Trophoblast cell (in vitro differentiated cells and primary cell): Measurements from ENCODE around the gene MYO18A.

Experiments
- DNase-seq, 2 donors: peaks; one replicate each; pipeline ENCODE4 v3.0.0-alpha.2; 2016
- H2AFZ ChIP-seq: 2 replicates; pipeline ENCODE4 v1.6.1; 2013; ENCODE audit warnings: low read length, moderate library complexity, mild to moderate bottlenecking; ENCODE audit not compliant: insufficient read depth, poor library complexity
- H2AK5ac ChIP-seq: 2 replicates; pipeline ENCODE4 v1.6.1; 2013; ENCODE audit warnings: mild to moderate bottlenecking, low read length
- H2BK120ac ChIP-seq: 2 replicates; pipeline ENCODE4 v1.6.1; 2013; ENCODE audit warnings: low read length, mild to moderate bottlenecking, moderate library complexity; ENCODE audit not compliant: insufficient read depth, poor library complexity
- H2BK12ac ChIP-seq: 2 replicates; pipeline ENCODE4 v1.6.1; 2013; ENCODE audit warnings: mild to moderate bottlenecking, low read length, moderate library complexity
- H2BK5ac ChIP-seq: 2 replicates; pipeline ENCODE4 v1.6.1; 2013; ENCODE audit warnings: low read length, low read depth, moderate library complexity, mild to moderate bottlenecking; ENCODE audit not compliant: poor library complexity
- H3K14ac ChIP-seq: 2 replicates; pipeline ENCODE4 v1.6.1; 2013; ENCODE audit warnings: mild to moderate bottlenecking, low read length
- H3K18ac ChIP-seq: 2 replicates; pipeline ENCODE4 v1.6.1; 2013; ENCODE audit warnings: mild to moderate bottlenecking, low read length
- H3K23ac ChIP-seq: 2 replicates; pipeline ENCODE4 v1.6.1; 2013; ENCODE audit warnings: low read length
- H3K27ac ChIP-seq: 2 replicates; pipeline ENCODE4 v1.5.1; 2013; ENCODE audit warnings: low read depth, mild to moderate bottlenecking, inconsistent platforms, low read length, moderate library complexity
- H3K27me3 ChIP-seq: 2 replicates; pipeline ENCODE4 v1.6.1; 2013; ENCODE audit warnings: inconsistent platforms, mild to moderate bottlenecking, low read length, moderate library complexity; ENCODE audit not compliant: insufficient read depth
- H3K36me3 ChIP-seq, 2 experiments: 1 replicate in 1 of 2; 2 replicates in 1 of 2; pipeline ENCODE4 v1.6.1; 2013; ENCODE audit warnings: low read length in 2 of 2, mild to moderate bottlenecking in 2 of 2, moderate library complexity in 1 of 2; ENCODE audit not compliant: insufficient read depth in 2 of 2, control insufficient read depth in 1 of 2
- H3K4ac ChIP-seq: 2 replicates; pipeline ENCODE4 v1.6.1; 2013; ENCODE audit warnings: low read depth, mild to moderate bottlenecking, low read length, moderate library complexity
- H3K4me1 ChIP-seq, 2 experiments: 1 replicate in 1 of 2; 2 replicates in 1 of 2; pipeline ENCODE4 v1.6.1; 2013; ENCODE audit warnings: low read length in 2 of 2, mild to moderate bottlenecking in 2 of 2, moderate library complexity in 1 of 2; ENCODE audit not compliant: insufficient read depth in 2 of 2, control insufficient read depth in 1 of 2
- H3K4me2 ChIP-seq: 2 replicates; pipeline ENCODE4 v1.6.1; 2013; ENCODE audit warnings: inconsistent platforms, mild to moderate bottlenecking, low read length, moderate library complexity
- H3K4me3 ChIP-seq: 2 replicates; pipeline ENCODE4 v1.5.1; 2013; ENCODE audit warnings: mild to moderate bottlenecking, low read depth, low read length, inconsistent platforms
- H3K79me1 ChIP-seq: one replicate; pipeline ENCODE4 v1.6.1; 2013; ENCODE audit warnings: low read length
- H3K79me2 ChIP-seq: 2 replicates; pipeline ENCODE4 v1.6.1; 2013; ENCODE audit warnings: low read length, mild to moderate bottlenecking; ENCODE audit not compliant: control insufficient read depth, insufficient read depth, poor library complexity
- H3K9ac ChIP-seq: 2 replicates; pipeline ENCODE4 v1.6.1; 2013; ENCODE audit warnings: mild to moderate bottlenecking, low read length
- H3K9me3 ChIP-seq: 2 replicates; pipeline ENCODE4 v1.6.1; 2013; ENCODE audit warnings: low read depth, mild to moderate bottlenecking, control low read depth, inconsistent platforms, low read length; ENCODE audit not compliant: insufficient read depth
- H4K12ac ChIP-seq: 2 replicates; pipeline ENCODE4 v1.6.1; 2013; ENCODE audit warnings: low read depth, mild to moderate bottlenecking, low read length, moderate library complexity
- H4K8ac ChIP-seq: 2 replicates; pipeline ENCODE4 v1.6.1; 2013; ENCODE audit warnings: low read depth, mild to moderate bottlenecking, low read length, moderate library complexity
- H4K91ac ChIP-seq: one replicate; pipeline ENCODE4 v1.6.1; 2013; ENCODE audit warnings: low read depth, mild to moderate bottlenecking, low read length, moderate library complexity
- WGBS: extraction: QIAGEN DNeasy Blood & Tissue Kit; methylation state at CpG from one replicate; pipeline ENCODE4 v1.1.7; 2013; ENCODE audit warnings: missing lambda C conversion rate; ENCODE audit not compliant: insufficient read length, insufficient coverage; ENCODE audit errors: extremely low coverage; 5-methylcytosine and 5-hydroxymethylcytosine counted together

Gene MYO18A

GRCh38 chr17:29086628-29087332 lies 93.4 kb downstream of the MYO18A start:
- Histone ChIP-seq H4K12ac (no peak overlapping the region), H2BK120ac (no peak overlapping the region), H3K9me3 (no peaks in the 10 kb centered on the region), H3K79me1 (no peaks in the 10 kb centered on the region), H4K91ac (no peak overlapping the region), H3K79me2 (no peaks in the 10 kb centered on the region), H3K36me3 (peaks cover 57 to 59% of the 10 kb centered on the region in 2 experiments), H3K27me3 (no peaks in the 10 kb centered on the region), H3K4me3 (no peak overlapping the region), H4K8ac (no peak overlapping the region), H2BK12ac (no peak overlapping the region), H3K4ac (no peak overlapping the region), H2BK5ac (no peak overlapping the region), H2AFZ (no peak overlapping the region), H3K18ac (no peak overlapping the region), H3K4me2 (no peak overlapping the region), H3K23ac (no peak overlapping the region), H3K9ac (no peak overlapping the region), H2AK5ac (no peak overlapping the region), H3K27ac (no peak overlapping the region), H3K4me1 (no peaks in the 10 kb centered on the region), H3K14ac (no peak overlapping the region)
- WGBS = no CpG with 5 or more reads among the region's 19 CpGs
- no peak for DNase-seq

GRCh38 chr17:29085223-29085622 lies 95.0 kb downstream of the MYO18A start:
- Histone ChIP-seq H4K91ac (no peak overlapping the region), H3K4me1 (no peaks in the 10 kb centered on the region), H3K27me3 (no peaks in the 10 kb centered on the region), H3K79me2 (no peaks in the 10 kb centered on the region), H3K27ac (no peak overlapping the region), H2AFZ (no peak overlapping the region), H2AK5ac (no peak overlapping the region), H3K14ac (no peak overlapping the region), H4K12ac (no peak overlapping the region), H3K23ac (no peak overlapping the region), H4K8ac (no peak overlapping the region), H3K36me3 (peaks cover 49 to 56% of the 10 kb centered on the region in 2 experiments), H2BK120ac (no peak overlapping the region), H3K4me2 (no peak overlapping the region), H3K79me1 (no peaks in the 10 kb centered on the region), H3K4ac (no peak overlapping the region), H3K4me3 (peak overlapping the region; percentile 41), H3K18ac (no peak overlapping the region), H2BK5ac (no peak overlapping the region), H3K9me3 (no peaks in the 10 kb centered on the region), H2BK12ac (no peak overlapping the region), H3K9ac (no peak overlapping the region)
- no peak for DNase-seq
- no CpG with 5 or more reads among the region's 12 CpGs for WGBS

GRCh38 chr17:29084541-29085146 lies 95.6 kb downstream of the MYO18A start:
- Histone ChIP-seq H3K4me3 (no peak overlapping the region), H4K12ac (no peak overlapping the region), H3K79me1 (no peaks in the 10 kb centered on the region), H3K4me1 (no peaks in the 10 kb centered on the region), H4K91ac (no peak overlapping the region), H3K79me2 (no peaks in the 10 kb centered on the region), H3K36me3 (peaks cover 48 to 57% of the 10 kb centered on the region in 2 experiments), H3K9ac (no peak overlapping the region), H4K8ac (no peak overlapping the region), H3K9me3 (peaks cover 2% of the 10 kb centered on the region), H3K4me2 (no peak overlapping the region), H2BK120ac (no peak overlapping the region), H2BK12ac (no peak overlapping the region), H3K27me3 (no peaks in the 10 kb centered on the region), H2AK5ac (no peak overlapping the region), H3K4ac (no peak overlapping the region), H2AFZ (no peak overlapping the region), H3K27ac (no peak overlapping the region), H3K18ac (no peak overlapping the region), H3K14ac (no peak overlapping the region), H2BK5ac (no peak overlapping the region), H3K23ac (no peak overlapping the region)
- no CpG with 5 or more reads among the region's 21 CpGs for WGBS
- DNase-seq = no peak

- Histone ChIP-seq H2BK12ac (no peak overlapping the region), H3K27ac (no peak overlapping the region), H3K27me3 (no peaks in the 10 kb centered on the region), H3K4ac (no peak overlapping the region), H3K9ac (no peak overlapping the region), H3K23ac (no peak overlapping the region), H3K4me2 (no peak overlapping the region), H3K9me3 (peaks cover 2% of the 10 kb centered on the region), H3K79me1 (no peaks in the 10 kb centered on the region), H3K36me3 (peaks cover 47 to 49% of the 10 kb centered on the region in 2 experiments), H3K14ac (no peak overlapping the region), H2AK5ac (no peak overlapping the region), H3K4me3 (no peak overlapping the region), H4K12ac (no peak overlapping the region), H3K79me2 (no peaks in the 10 kb centered on the region), H4K8ac (no peak overlapping the region), H2BK120ac (no peak overlapping the region), H2AFZ (no peak overlapping the region), H3K18ac (no peak overlapping the region), H3K4me1 (no peaks in the 10 kb centered on the region), H2BK5ac (no peak overlapping the region), H4K91ac (no peak overlapping the region)
- no peak for DNase-seq
- no CpG with 5 or more reads among the region's 14 CpGs for WGBS
Measured at GRCh38 chr17:29080965-29081364, 99.2 kb downstream of the MYO18A start.
